Endodermal cell (in vitro differentiated cells): ENCODE measurements around the gene BTAF1. TPM values are rescaled to one million over a fixed set of nuclear protein-coding genes. Genes with fewer than 3 reads are reported as not detected.

ENCODE experiments used
- DNase-seq: peaks from one replicate; pipeline ENCODE4 v3.0.0-alpha.2; 2017
- H3K27ac ChIP-seq: 2 replicates; pipeline ENCODE4 v1.5.1; 2013; ENCODE audit warnings: mild to moderate bottlenecking, low read depth, low read length, moderate library complexity
- H3K27me3 ChIP-seq: 2 replicates; pipeline ENCODE4 v1.6.1; 2013; ENCODE audit warnings: mild to moderate bottlenecking, low read length, moderate library complexity; ENCODE audit not compliant: insufficient read depth, control insufficient read depth, poor library complexity, severe bottlenecking
- H3K36me3 ChIP-seq: 2 replicates; pipeline ENCODE4 v1.7.0; 2013; ENCODE audit warnings: mild to moderate bottlenecking, low read length, moderate library complexity; ENCODE audit not compliant: control insufficient read depth, insufficient read depth
- H3K4me1 ChIP-seq: one replicate; pipeline ENCODE4 v1.7.0; 2013; ENCODE audit warnings: low read length; ENCODE audit not compliant: control insufficient read depth, insufficient read depth
- H3K4me3 ChIP-seq: 2 replicates; pipeline ENCODE4 v1.5.1; 2013; ENCODE audit warnings: mild to moderate bottlenecking, low read length, moderate library complexity
- H3K9ac ChIP-seq: 2 replicates; pipeline ENCODE4 v1.6.1; 2013; ENCODE audit warnings: mild to moderate bottlenecking, low read length, moderate library complexity; ENCODE audit not compliant: poor library complexity, severe bottlenecking; ENCODE audit errors: extremely low read depth
- H3K9me3 ChIP-seq: 2 replicates; pipeline ENCODE4 v1.6.1; 2013; ENCODE audit warnings: mild to moderate bottlenecking, low read length, moderate library complexity; ENCODE audit not compliant: control insufficient read depth
- H3K27ac Mint-ChIP-seq: 2 replicates; pipeline ENCODE4 v1.8.0; 2020; ENCODE audit warnings: mixed read lengths
- H3K27me3 Mint-ChIP-seq: 2 replicates; pipeline ENCODE4 v1.8.0; 2021; ENCODE audit warnings: mild to moderate bottlenecking, mixed read lengths; ENCODE audit not compliant: insufficient read depth
- H3K36me3 Mint-ChIP-seq: 2 replicates; pipeline ENCODE4 v1.8.0; 2020; ENCODE audit warnings: low read depth, mixed read lengths
- H3K4me1 Mint-ChIP-seq: 2 replicates; pipeline ENCODE4 v1.8.0; 2020; ENCODE audit warnings: mixed read lengths
- H3K4me3 Mint-ChIP-seq: 2 replicates; pipeline ENCODE4 v1.8.0; 2020; ENCODE audit warnings: mild to moderate bottlenecking, moderate library complexity, mixed read lengths
- H3K9me3 Mint-ChIP-seq: 2 replicates; pipeline ENCODE4 v1.8.0; 2020; ENCODE audit warnings: mild to moderate bottlenecking, mixed read lengths
- CTCF ChIP-seq: fragments of 200-600 bp; sonication (generic); conservative IDR thresholded peaks from 2 replicates; pipeline ENCODE4 v1.5.0; 2021; ENCODE audit warnings: antibody characterized with exemption, mild to moderate bottlenecking
- WGBS, 2 experiments: methylation state at CpG; one replicate each; pipeline versions ENCODE4 v1.1.5 to v1.1.7; 2013; ENCODE audit warnings: missing lambda C conversion rate in 2 of 2, mixed read lengths in 1 of 2; ENCODE audit not compliant: insufficient coverage in 1 of 2, insufficient read length in 1 of 2; 5-methylcytosine and 5-hydroxymethylcytosine counted together
- total RNA-seq, 2 donors: library from RNA; stranded (reverse); fragmentation: NEBNext Ultra II Directional in 1 of 2; extraction: Animal tissue kit (Norgen Biotek cat#: 25700) in 1 of 2; gene quantifications; 2 replicates in 1 of 2; 3 replicates in 1 of 2; pipeline ENCODE4 v1.2.1, GENCODE V29; 2021

Gene BTAF1
- total RNA-seq, 2 donors from 2014 or later = 46.2 to 54.3 TPM

GRCh38 chr10:91939653-91940052 lies 16.1 kb downstream of the BTAF1 start:
- Histone ChIP-seq H3K27ac (no peak overlapping the region), H3K27me3 (no peaks in the 10 kb centered on the region), H3K9ac (no peak overlapping the region), H3K9me3 (no peaks in the 10 kb centered on the region), H3K4me1 (no peaks in the 10 kb centered on the region), H3K36me3 (peaks cover 90% of the 10 kb centered on the region), H3K4me3 (no peak overlapping the region)
- H3K4me1 Mint-ChIP-seq = no peaks in the 10 kb centered on the region
- peaks cover 56% of the 10 kb centered on the region for H3K36me3 Mint-ChIP-seq
- H3K4me3 Mint-ChIP-seq = no peak overlapping the region
- TF ChIP-seq CTCF = no peak
- 93 to 100% methylated on average over 4 of the region's 4 CpGs for WGBS, 2 experiments
- DNase-seq = no peak
- no peaks in the 10 kb centered on the region for H3K9me3 Mint-ChIP-seq
- H3K27ac Mint-ChIP-seq = no peak overlapping the region
- H3K27me3 Mint-ChIP-seq = no peaks in the 10 kb centered on the region

- Histone ChIP-seq H3K9ac (no peak overlapping the region), H3K4me3 (no peak overlapping the region), H3K27me3 (no peaks in the 10 kb centered on the region), H3K36me3 (peaks cover 90% of the 10 kb centered on the region), H3K27ac (no peak overlapping the region), H3K4me1 (no peaks in the 10 kb centered on the region), H3K9me3 (no peaks in the 10 kb centered on the region)
- no CpG with 5 or more reads among the region's 1 CpG for WGBS, 2 experiments
- no peaks in the 10 kb centered on the region for H3K4me1 Mint-ChIP-seq
- H3K36me3 Mint-ChIP-seq = peaks cover 59% of the 10 kb centered on the region
- no peak overlapping the region for H3K4me3 Mint-ChIP-seq
- no peak overlapping the region for H3K27ac Mint-ChIP-seq
- no peak for DNase-seq
- TF ChIP-seq CTCF = no peak
- no peaks in the 10 kb centered on the region for H3K9me3 Mint-ChIP-seq
- no peaks in the 10 kb centered on the region for H3K27me3 Mint-ChIP-seq
Measured at GRCh38 chr10:91941426-91941825, 17.9 kb downstream of the BTAF1 start.

- WGBS, 2 experiments = 96 to 100% methylated on average over 1 to 4 of the region's 5 CpGs
- no peaks in the 10 kb centered on the region for H3K9me3 Mint-ChIP-seq
- peaks cover 63% of the 10 kb centered on the region for H3K36me3 Mint-ChIP-seq
- Histone ChIP-seq H3K4me3 (no peak overlapping the region), H3K27ac (no peak overlapping the region), H3K36me3 (peaks cover 82% of the 10 kb centered on the region), H3K9me3 (no peaks in the 10 kb centered on the region), H3K27me3 (no peaks in the 10 kb centered on the region), H3K4me1 (no peaks in the 10 kb centered on the region), H3K9ac (no peak overlapping the region)
- H3K4me1 Mint-ChIP-seq = no peaks in the 10 kb centered on the region
- no peaks in the 10 kb centered on the region for H3K27me3 Mint-ChIP-seq
- no peak for DNase-seq
- H3K4me3 Mint-ChIP-seq = no peak overlapping the region
- H3K27ac Mint-ChIP-seq = no peak overlapping the region
- TF ChIP-seq CTCF = no peak
Measured at GRCh38 chr10:91944880-91945630, 21.5 kb downstream of the BTAF1 start.
